ENCODE data around the gene SLC17A5.

GRCh38 chr6:73666393-73666792 is 12.6 kb upstream of the SLC17A5 start:
- TF ChIP-seq CTCF (IDR thresholded peaks at IDR 0.05; ENCODE audit: low read length), result no peak
- TF ChIP-seq EZH2 (IDR thresholded peaks at IDR 0.05; ENCODE audit: borderline replicate concordance, low read length), result no peak

Data from OCI-LY1 (cell line).